Trophoblast cell (in vitro differentiated cells and primary cell): Measurements from ENCODE around the gene CCDC87.

Experiments used
- DNase-seq, 2 donors: peaks; one replicate each; pipeline ENCODE4 v3.0.0-alpha.2; 2016
- H2AFZ ChIP-seq: 2 replicates; pipeline ENCODE4 v1.6.1; 2013; ENCODE audit warnings: low read length, moderate library complexity, mild to moderate bottlenecking; ENCODE audit not compliant: insufficient read depth, poor library complexity
- H2AK5ac ChIP-seq: 2 replicates; pipeline ENCODE4 v1.6.1; 2013; ENCODE audit warnings: mild to moderate bottlenecking, low read length
- H2BK120ac ChIP-seq: 2 replicates; pipeline ENCODE4 v1.6.1; 2013; ENCODE audit warnings: low read length, mild to moderate bottlenecking, moderate library complexity; ENCODE audit not compliant: insufficient read depth, poor library complexity
- H2BK12ac ChIP-seq: 2 replicates; pipeline ENCODE4 v1.6.1; 2013; ENCODE audit warnings: mild to moderate bottlenecking, low read length, moderate library complexity
- H2BK5ac ChIP-seq: 2 replicates; pipeline ENCODE4 v1.6.1; 2013; ENCODE audit warnings: low read length, low read depth, moderate library complexity, mild to moderate bottlenecking; ENCODE audit not compliant: poor library complexity
- H3K14ac ChIP-seq: 2 replicates; pipeline ENCODE4 v1.6.1; 2013; ENCODE audit warnings: mild to moderate bottlenecking, low read length
- H3K18ac ChIP-seq: 2 replicates; pipeline ENCODE4 v1.6.1; 2013; ENCODE audit warnings: mild to moderate bottlenecking, low read length
- H3K23ac ChIP-seq: 2 replicates; pipeline ENCODE4 v1.6.1; 2013; ENCODE audit warnings: low read length
- H3K27ac ChIP-seq: 2 replicates; pipeline ENCODE4 v1.5.1; 2013; ENCODE audit warnings: low read depth, mild to moderate bottlenecking, inconsistent platforms, low read length, moderate library complexity
- H3K27me3 ChIP-seq: 2 replicates; pipeline ENCODE4 v1.6.1; 2013; ENCODE audit warnings: inconsistent platforms, mild to moderate bottlenecking, low read length, moderate library complexity; ENCODE audit not compliant: insufficient read depth
- H3K36me3 ChIP-seq, 2 experiments: 1 replicate in 1 of 2; 2 replicates in 1 of 2; pipeline ENCODE4 v1.6.1; 2013; ENCODE audit warnings: low read length in 2 of 2, mild to moderate bottlenecking in 2 of 2, moderate library complexity in 1 of 2; ENCODE audit not compliant: insufficient read depth in 2 of 2, control insufficient read depth in 1 of 2
- H3K4ac ChIP-seq: 2 replicates; pipeline ENCODE4 v1.6.1; 2013; ENCODE audit warnings: low read depth, mild to moderate bottlenecking, low read length, moderate library complexity
- H3K4me1 ChIP-seq, 2 experiments: 1 replicate in 1 of 2; 2 replicates in 1 of 2; pipeline ENCODE4 v1.6.1; 2013; ENCODE audit warnings: low read length in 2 of 2, mild to moderate bottlenecking in 2 of 2, moderate library complexity in 1 of 2; ENCODE audit not compliant: insufficient read depth in 2 of 2, control insufficient read depth in 1 of 2
- H3K4me2 ChIP-seq: 2 replicates; pipeline ENCODE4 v1.6.1; 2013; ENCODE audit warnings: inconsistent platforms, mild to moderate bottlenecking, low read length, moderate library complexity
- H3K4me3 ChIP-seq: 2 replicates; pipeline ENCODE4 v1.5.1; 2013; ENCODE audit warnings: mild to moderate bottlenecking, low read depth, low read length, inconsistent platforms
- H3K79me1 ChIP-seq: one replicate; pipeline ENCODE4 v1.6.1; 2013; ENCODE audit warnings: low read length
- H3K79me2 ChIP-seq: 2 replicates; pipeline ENCODE4 v1.6.1; 2013; ENCODE audit warnings: low read length, mild to moderate bottlenecking; ENCODE audit not compliant: control insufficient read depth, insufficient read depth, poor library complexity
- H3K9ac ChIP-seq: 2 replicates; pipeline ENCODE4 v1.6.1; 2013; ENCODE audit warnings: mild to moderate bottlenecking, low read length
- H3K9me3 ChIP-seq: 2 replicates; pipeline ENCODE4 v1.6.1; 2013; ENCODE audit warnings: low read depth, mild to moderate bottlenecking, control low read depth, inconsistent platforms, low read length; ENCODE audit not compliant: insufficient read depth
- H4K12ac ChIP-seq: 2 replicates; pipeline ENCODE4 v1.6.1; 2013; ENCODE audit warnings: low read depth, mild to moderate bottlenecking, low read length, moderate library complexity
- H4K8ac ChIP-seq: 2 replicates; pipeline ENCODE4 v1.6.1; 2013; ENCODE audit warnings: low read depth, mild to moderate bottlenecking, low read length, moderate library complexity
- H4K91ac ChIP-seq: one replicate; pipeline ENCODE4 v1.6.1; 2013; ENCODE audit warnings: low read depth, mild to moderate bottlenecking, low read length, moderate library complexity
- WGBS: extraction: QIAGEN DNeasy Blood & Tissue Kit; methylation state at CpG from one replicate; pipeline ENCODE4 v1.1.7; 2013; ENCODE audit warnings: missing lambda C conversion rate; ENCODE audit not compliant: insufficient read length, insufficient coverage; ENCODE audit errors: extremely low coverage; 5-methylcytosine and 5-hydroxymethylcytosine counted together

CCDC87 gene

GRCh38 chr11:66547662-66548009 is 45.2 kb downstream of the CCDC87 start:
- Histone ChIP-seq H4K8ac (no peak overlapping the region), H4K91ac (no peak overlapping the region), H2AFZ (no peak overlapping the region), H3K23ac (no peak overlapping the region), H2BK5ac (no peak overlapping the region), H3K36me3 (peaks cover 0 to 2% of the 10 kb centered on the region in 2 experiments), H3K9me3 (peaks cover 2% of the 10 kb centered on the region), H3K9ac (no peak overlapping the region), H3K27ac (no peak overlapping the region), H4K12ac (no peak overlapping the region), H3K4ac (no peak overlapping the region), H3K27me3 (no peaks in the 10 kb centered on the region), H3K4me3 (no peak overlapping the region), H3K4me1 (peaks cover 3 to 5% of the 10 kb centered on the region in 2 experiments), H3K79me1 (peaks cover 7% of the 10 kb centered on the region), H3K79me2 (peaks cover 5% of the 10 kb centered on the region), H2BK120ac (no peak overlapping the region), H2AK5ac (no peak overlapping the region), H2BK12ac (no peak overlapping the region), H3K4me2 (no peak overlapping the region), H3K14ac (no peak overlapping the region), H3K18ac (no peak overlapping the region)
- no peak for DNase-seq
- no CpG with 5 or more reads among the region's 5 CpGs for WGBS

DNA sequence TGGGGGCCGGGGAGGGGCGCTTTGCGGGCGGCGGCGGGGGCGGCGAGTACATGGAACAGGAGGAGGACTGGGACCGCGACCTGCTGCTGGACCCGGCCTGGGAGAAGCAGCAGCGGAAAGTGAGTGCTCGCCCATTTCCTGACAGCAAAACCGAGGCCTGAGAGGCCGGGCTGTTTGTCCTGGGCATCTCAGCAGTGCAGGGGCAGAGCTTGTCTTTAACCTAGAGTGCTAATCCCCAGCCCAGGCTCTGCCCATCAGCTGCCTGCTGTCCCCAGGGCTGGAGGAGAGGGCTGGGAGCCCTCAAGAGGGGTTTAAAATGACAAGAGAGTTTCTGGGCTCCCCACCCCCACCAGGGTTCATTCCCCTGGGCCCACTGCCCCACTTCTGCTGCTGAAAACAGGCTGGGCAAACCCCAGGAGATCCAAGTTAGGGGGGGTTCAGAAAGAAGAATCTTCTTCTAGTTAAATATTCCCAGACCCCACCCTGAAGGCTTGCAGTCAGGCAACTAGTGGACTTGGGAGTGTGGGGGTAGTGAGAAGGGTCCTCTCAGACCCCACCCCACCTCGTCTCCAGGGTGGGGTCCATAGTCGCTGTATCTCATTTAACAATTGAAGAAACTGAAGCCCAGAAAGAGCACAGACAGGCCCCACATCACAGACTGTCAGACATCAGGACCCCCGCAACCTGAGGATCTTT is 45.7 kb downstream of the CCDC87 start:
- no CpG with 5 or more reads among the region's 18 CpGs for WGBS
- no peak overlapping the region for H2AK5ac ChIP-seq
- H2AFZ ChIP-seq, result no peak overlapping the region
- DNase-seq, result peak in 1 of 2 donors; percentile 33
- H3K79me2 ChIP-seq, result peaks cover 5% of the 10 kb centered on the region
- H4K91ac ChIP-seq, result no peak overlapping the region
- H3K9me3 ChIP-seq, result peaks cover 2% of the 10 kb centered on the region
- no peak overlapping the region for H3K9ac ChIP-seq
- no peak overlapping the region for H4K12ac ChIP-seq
- no peak overlapping the region for H3K4me3 ChIP-seq
- no peaks in the 10 kb centered on the region for H3K27me3 ChIP-seq
- no peak overlapping the region for H3K14ac ChIP-seq
- peak overlapping the region; percentile 79 for H3K4me2 ChIP-seq
- no peak overlapping the region for H2BK5ac ChIP-seq
- peak overlapping the region; percentile 22 for H4K8ac ChIP-seq
- H3K4ac ChIP-seq, result no peak overlapping the region
- no peak overlapping the region for H3K23ac ChIP-seq
- no peak overlapping the region for H2BK12ac ChIP-seq
- peaks cover 3 to 5% of the 10 kb centered on the region in 2 experiments for H3K4me1 ChIP-seq
- H3K36me3 ChIP-seq, result peaks cover 0 to 6% of the 10 kb centered on the region in 2 experiments
- H3K27ac ChIP-seq, result no peak overlapping the region
- no peak overlapping the region for H3K18ac ChIP-seq
- H2BK120ac ChIP-seq, result no peak overlapping the region
- H3K79me1 ChIP-seq, result peaks cover 7% of the 10 kb centered on the region

DNA sequence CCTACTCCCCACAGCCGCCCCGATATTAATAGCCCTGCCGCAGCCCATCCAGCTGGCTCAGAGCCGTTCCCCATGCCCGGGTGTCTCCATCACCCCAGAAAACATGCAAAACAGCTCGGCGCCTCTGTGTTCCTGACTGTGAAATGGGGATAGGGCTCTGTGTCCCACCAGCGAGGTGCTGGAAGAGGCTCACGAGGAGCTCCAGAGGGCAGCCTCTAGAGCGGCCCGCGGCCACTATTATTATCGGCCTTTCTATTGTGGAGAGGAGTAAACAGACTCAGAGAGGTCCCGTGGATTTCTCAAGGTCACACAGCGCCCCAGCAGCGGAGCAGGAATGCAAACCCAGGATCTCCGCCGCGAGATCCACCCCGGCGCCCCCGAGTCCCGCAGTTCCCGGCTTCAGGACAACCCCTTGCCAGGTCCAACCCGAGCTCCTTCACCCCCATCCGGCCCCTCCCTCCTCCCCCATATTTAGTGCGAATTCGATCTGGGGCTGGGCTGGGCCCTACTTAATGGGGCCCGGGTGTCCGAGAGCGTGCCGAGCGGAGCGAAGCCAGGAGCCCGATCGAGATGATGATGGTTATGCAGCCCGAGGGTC is 46.4 kb downstream of the CCDC87 start, which contains the start of gene ACTN3:
Gene ACTN3, plus strand, starts transcription at position 536 of the 598 bp plus-strand sequence. Its CDS starts 35 bp downstream, at position 571.
- Histone ChIP-seq H3K4ac (peak within 1 kb of the TSS; percentile 29), H3K36me3 (peaks cover 4 to 7% of the 10 kb centered on the region in 2 experiments), H4K91ac (peak within 1 kb of the TSS; percentile 80), H2AK5ac (no peak within 1 kb of the TSS), H4K12ac (peak within 1 kb of the TSS; percentile 71), H3K27me3 (no peaks in the 10 kb centered on the region), H3K79me1 (peaks cover 7% of the 10 kb centered on the region), H2BK120ac (peak within 1 kb of the TSS; percentile 82), H3K9me3 (peaks cover 2% of the 10 kb centered on the region), H3K9ac (peak within 1 kb of the TSS; percentile 70), H3K18ac (peak within 1 kb of the TSS; percentile 85), H3K4me1 (peaks cover 3 to 5% of the 10 kb centered on the region in 2 experiments), H3K4me2 (peak within 1 kb of the TSS; percentile 79), H4K8ac (peak within 1 kb of the TSS; percentile 95), H2AFZ (peak within 1 kb of the TSS; percentile 92), H3K23ac (no peak within 1 kb of the TSS), H2BK12ac (no peak within 1 kb of the TSS), H2BK5ac (peak within 1 kb of the TSS; percentile 42), H3K14ac (peak within 1 kb of the TSS; percentile 88), H3K79me2 (peaks cover 5% of the 10 kb centered on the region), H3K27ac (no peak within 1 kb of the TSS), H3K4me3 (peak within 1 kb of the TSS; percentile 92)
- no CpG with 5 or more reads among the region's 37 CpGs for WGBS
- DNase-seq, result peak; percentile 4 to 33

DNA sequence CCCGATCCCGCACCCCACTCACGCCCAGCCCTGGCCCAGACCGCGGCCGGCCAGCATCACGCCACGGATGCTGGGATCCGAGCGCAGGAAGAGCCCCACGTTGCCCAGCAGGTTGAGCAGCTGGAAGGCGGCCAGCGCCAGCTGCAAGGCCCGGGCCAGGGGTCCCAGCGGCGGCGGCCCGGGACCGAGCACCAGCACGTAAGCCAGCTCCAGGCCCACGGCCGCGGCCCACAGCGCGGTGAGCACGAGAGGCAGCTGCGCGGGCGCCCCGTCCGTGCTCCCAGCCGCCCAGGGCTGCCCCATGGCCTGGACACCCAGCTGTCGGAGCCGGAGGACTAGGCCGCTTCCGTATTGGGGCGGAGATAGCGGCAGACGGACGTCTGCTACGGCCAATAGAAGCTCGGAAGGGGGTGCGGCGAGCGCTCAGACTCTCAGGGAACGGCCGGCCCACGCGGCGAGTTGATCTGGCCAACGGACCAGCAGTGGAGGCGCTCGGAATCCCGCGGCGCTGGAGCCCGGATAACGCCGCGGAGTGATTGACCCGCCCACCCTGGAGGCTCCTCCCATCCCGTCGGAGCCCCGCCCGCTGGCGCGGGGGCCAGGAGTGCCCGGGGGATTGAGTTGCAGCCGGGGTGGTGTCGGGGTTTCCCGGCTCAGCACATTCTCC is 47.0 kb downstream of the CCDC87 start, which contains the start of gene ZDHHC24:
Gene ZDHHC24, minus strand, starts transcription at position 348 of the 667 bp plus-strand sequence. Its CDS starts 45 bp downstream, at position 303.
- Histone ChIP-seq H4K91ac (peak within 1 kb of the TSS; percentile 80), H3K79me1 (peaks cover 7% of the 10 kb centered on the region), H4K12ac (peak within 1 kb of the TSS; percentile 71), H3K79me2 (peaks cover 5% of the 10 kb centered on the region), H3K9ac (peak within 1 kb of the TSS; percentile 70), H3K18ac (peak within 1 kb of the TSS; percentile 85), H3K4me1 (peaks cover 3 to 5% of the 10 kb centered on the region in 2 experiments), H3K4ac (peak within 1 kb of the TSS; percentile 29), H3K23ac (no peak within 1 kb of the TSS), H3K36me3 (peaks cover 5 to 7% of the 10 kb centered on the region in 2 experiments), H3K27me3 (no peaks in the 10 kb centered on the region), H3K9me3 (peaks cover 2% of the 10 kb centered on the region), H3K4me2 (peak within 1 kb of the TSS; percentile 79), H2BK120ac (peak within 1 kb of the TSS; percentile 82), H3K27ac (no peak within 1 kb of the TSS), H2AFZ (peak within 1 kb of the TSS; percentile 92), H4K8ac (peak within 1 kb of the TSS; percentile 95), H2BK12ac (no peak within 1 kb of the TSS), H3K4me3 (peak within 1 kb of the TSS; percentile 92), H3K14ac (peak within 1 kb of the TSS; percentile 88), H2BK5ac (peak within 1 kb of the TSS; percentile 42), H2AK5ac (no peak within 1 kb of the TSS)
- no CpG with 5 or more reads among the region's 71 CpGs for WGBS
- peak; percentile 98 to 99 for DNase-seq
